Testis (tissue), 3 donors: ENCODE measurements around the gene PAQR9. TPM values are rescaled to one million over a fixed set of nuclear protein-coding genes. Genes with fewer than 3 reads are reported as not detected.
A peak's percentile ranks its signal among the peaks of the same experiment; 100 is the strongest.

Experiments used
- DNase-seq: peaks from one replicate; pipeline ENCODE4 v3.0.0-alpha.2; 2019
- H3K27ac ChIP-seq, 2 donors: fragments of 200-600 bp; sonication (generic); one replicate each; pipeline ENCODE4 v1.5.1; 2019
- H3K27me3 ChIP-seq: fragments of 200-600 bp; sonication (generic); one replicate; pipeline ENCODE4 v1.5.1; 2019
- H3K36me3 ChIP-seq: fragments of 200-600 bp; sonication (generic); one replicate; pipeline ENCODE4 v1.5.1; 2017; ENCODE audit warnings: low read depth; ENCODE audit errors: missing control alignments
- H3K4me1 ChIP-seq: fragments of 200-600 bp; sonication (generic); one replicate; pipeline ENCODE4 v1.5.1; 2019
- H3K4me3 ChIP-seq, 2 donors: fragments of 200-600 bp; sonication (generic); one replicate each; pipeline ENCODE4 v1.5.1; 2017 to 2019
- H3K9me3 ChIP-seq: fragments of 200-600 bp; sonication (generic); one replicate; pipeline ENCODE4 v1.5.1; 2017
- POLR2A ChIP-seq: fragments of 450-650 bp; IDR thresholded peaks from one replicate; pipeline ENCODE4 v1.6.1; 2017; ENCODE audit warnings: antibody characterized with exemption, mild to moderate bottlenecking, moderate library complexity
- WGBS, 2 donors: methylation state at CpG; one replicate each; pipeline ENCODE4 v1.1.5; 2018; 5-methylcytosine and 5-hydroxymethylcytosine counted together
- intact Hi-C: fragments of 100-400 bp; cut with DNase I; formaldehyde crosslinking; loops from one replicate; pipeline ENCODE4 v1.15.1; 2023; ENCODE audit warnings: low total_unique reads
- polyA plus RNA-seq: library from polyadenylated mRNA; stranded (reverse); fragments of 350-450 nt; fragmentation: Illumina TruSeq; extraction: RNeasy Lipid Tissue Mini Kit (QIAGEN cat#74804); gene quantifications from one replicate; pipeline ENCODE4 v1.2.3, GENCODE V29; 2014; ENCODE audit warnings: low read depth, low replicate concordance; ENCODE audit not compliant: insufficient read depth
- total RNA-seq, 2 donors: library from RNA; depleted of rRNA; stranded (reverse); fragments of >200 nt; gene quantifications; one replicate each; pipeline ENCODE4 v1.2.3, GENCODE V29; 2016
- TF ChIP-seq, protein P1 (sequence below), 3 experiments: fragments of 450-650 bp in 2 of 3; fragments of 200-600 bp in 1 of 3; sonication (generic) in 1 of 3; IDR thresholded peaks; one replicate each; pipeline ENCODE4 v1.5.1; 2016 to 2019; ENCODE audit warnings: antibody characterized with exemption in 3 of 3, mild to moderate bottlenecking in 2 of 3, moderate library complexity in 1 of 3

PAQR9 gene
- total and polyA plus RNA-seq, 3 donors from 2014 or later: 16.8 to 35.3 (median 20.7) TPM

DNA sequence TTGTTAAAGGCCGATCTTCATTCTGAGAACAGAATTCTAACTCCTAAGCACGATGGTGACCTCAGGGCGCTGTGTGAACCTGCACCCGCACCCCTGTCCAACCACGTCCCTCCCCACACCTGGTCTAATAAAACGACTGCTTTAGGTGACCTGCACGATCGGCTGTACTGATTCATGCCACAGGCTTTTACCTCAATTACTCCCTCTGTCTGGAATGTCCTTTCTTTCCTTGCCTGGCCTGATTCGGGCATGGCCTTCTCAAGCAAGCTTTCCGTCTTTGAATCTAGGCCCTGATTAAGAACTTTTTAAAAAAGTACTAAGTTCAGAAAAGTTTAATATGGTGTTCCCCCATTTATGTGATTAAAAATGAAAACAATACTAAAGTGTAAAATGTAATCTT lies 37.1 kb upstream of the PAQR9 start:
- peak overlapping the region; percentile 86 to 95 for H3K27ac ChIP-seq
- WGBS, 2 donors: 10 to 12% methylated on average over 10 of the region's 10 CpGs
- intact Hi-C loops: no loop called here
- DNase-seq: peak; percentile 20
- H3K36me3 ChIP-seq: no peaks in the 10 kb centered on the region
- H3K9me3 ChIP-seq: no peaks in the 10 kb centered on the region
- H3K27me3 ChIP-seq: no peaks in the 10 kb centered on the region
- peaks cover 9% of the 10 kb centered on the region for H3K4me1 ChIP-seq
- TF ChIP-seq, protein P1, sequence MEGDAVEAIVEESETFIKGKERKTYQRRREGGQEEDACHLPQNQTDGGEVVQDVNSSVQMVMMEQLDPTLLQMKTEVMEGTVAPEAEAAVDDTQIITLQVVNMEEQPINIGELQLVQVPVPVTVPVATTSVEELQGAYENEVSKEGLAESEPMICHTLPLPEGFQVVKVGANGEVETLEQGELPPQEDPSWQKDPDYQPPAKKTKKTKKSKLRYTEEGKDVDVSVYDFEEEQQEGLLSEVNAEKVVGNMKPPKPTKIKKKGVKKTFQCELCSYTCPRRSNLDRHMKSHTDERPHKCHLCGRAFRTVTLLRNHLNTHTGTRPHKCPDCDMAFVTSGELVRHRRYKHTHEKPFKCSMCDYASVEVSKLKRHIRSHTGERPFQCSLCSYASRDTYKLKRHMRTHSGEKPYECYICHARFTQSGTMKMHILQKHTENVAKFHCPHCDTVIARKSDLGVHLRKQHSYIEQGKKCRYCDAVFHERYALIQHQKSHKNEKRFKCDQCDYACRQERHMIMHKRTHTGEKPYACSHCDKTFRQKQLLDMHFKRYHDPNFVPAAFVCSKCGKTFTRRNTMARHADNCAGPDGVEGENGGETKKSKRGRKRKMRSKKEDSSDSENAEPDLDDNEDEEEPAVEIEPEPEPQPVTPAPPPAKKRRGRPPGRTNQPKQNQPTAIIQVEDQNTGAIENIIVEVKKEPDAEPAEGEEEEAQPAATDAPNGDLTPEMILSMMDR (IDR thresholded peaks at IDR 0.05): no peak
- TF ChIP-seq POLR2A: no peak
- H3K4me3 ChIP-seq: peak overlapping the region; percentile 83 to 94

DNA sequence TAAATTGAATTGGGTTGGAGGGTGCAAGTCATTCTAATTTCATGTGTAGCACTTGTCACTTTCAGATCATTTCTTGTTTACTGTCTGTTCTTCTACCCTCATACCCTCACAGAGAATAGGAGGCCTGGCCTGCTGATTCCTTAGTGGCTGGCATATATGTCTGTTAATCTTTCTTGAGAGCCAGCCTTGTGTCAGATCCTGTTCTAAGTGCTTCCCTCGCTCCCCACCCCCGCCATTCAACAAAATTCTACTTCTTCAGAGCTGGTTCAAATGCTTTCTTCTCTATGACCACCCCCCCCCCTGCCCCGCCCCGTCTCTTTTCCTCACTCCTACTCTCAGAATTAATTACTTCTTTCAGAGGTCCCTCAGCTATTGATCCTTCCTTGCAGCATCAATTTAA lies 36.4 kb upstream of the PAQR9 start:
- no peaks in the 10 kb centered on the region for H3K9me3 ChIP-seq
- peak overlapping the region; percentile 86 to 95 for H3K27ac ChIP-seq
- no peak overlapping the region for H3K4me3 ChIP-seq
- H3K27me3 ChIP-seq: no peaks in the 10 kb centered on the region
- intact Hi-C loops: loop anchor here (10.0 kb wide), 1 partner anchor 405 kb away; the partner anchor contains the start of gene PLS1
- TF ChIP-seq, protein P1 (IDR thresholded peaks at IDR 0.05): no peak
- no peak for TF ChIP-seq POLR2A
- H3K36me3 ChIP-seq: no peaks in the 10 kb centered on the region
- DNase-seq: no peak
- H3K4me1 ChIP-seq: peaks cover 9% of the 10 kb centered on the region
- WGBS, 2 donors: 46 to 49% methylated on average over 4 of the region's 4 CpGs

DNA sequence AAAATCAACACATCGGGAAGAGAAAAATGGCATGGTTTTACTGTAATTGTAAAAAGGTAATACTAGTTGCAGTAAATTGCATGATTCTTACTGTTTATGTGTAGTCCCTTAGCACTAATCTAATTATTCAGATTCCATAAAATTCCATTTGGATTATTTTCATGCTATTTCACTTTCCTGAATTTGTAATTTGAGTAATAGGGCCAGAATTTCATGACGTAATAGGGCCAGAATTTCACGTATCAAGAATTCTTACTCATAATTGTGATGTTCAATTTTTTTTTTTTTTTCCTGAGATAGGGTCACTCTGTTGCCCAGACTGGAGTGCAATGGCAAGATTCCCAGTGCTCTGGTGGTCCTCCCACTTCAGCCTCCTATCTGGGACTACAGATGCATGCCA lies 35.0 kb upstream of the PAQR9 start:
- TF ChIP-seq, protein P1 (IDR thresholded peaks at IDR 0.05): no peak
- TF ChIP-seq POLR2A: no peak
- no peak overlapping the region for H3K4me3 ChIP-seq
- 71 to 90% methylated on average over 3 of the region's 3 CpGs for WGBS, 2 donors
- H3K36me3 ChIP-seq: no peaks in the 10 kb centered on the region
- no peak for DNase-seq
- no peaks in the 10 kb centered on the region for H3K9me3 ChIP-seq
- H3K27ac ChIP-seq: no peak overlapping the region
- H3K4me1 ChIP-seq: peaks cover 9% of the 10 kb centered on the region
- H3K27me3 ChIP-seq: no peaks in the 10 kb centered on the region
- intact Hi-C loops: loop anchor here (10.0 kb wide), 1 partner anchor 404 kb away; the partner anchor contains the start of gene PLS1

DNA sequence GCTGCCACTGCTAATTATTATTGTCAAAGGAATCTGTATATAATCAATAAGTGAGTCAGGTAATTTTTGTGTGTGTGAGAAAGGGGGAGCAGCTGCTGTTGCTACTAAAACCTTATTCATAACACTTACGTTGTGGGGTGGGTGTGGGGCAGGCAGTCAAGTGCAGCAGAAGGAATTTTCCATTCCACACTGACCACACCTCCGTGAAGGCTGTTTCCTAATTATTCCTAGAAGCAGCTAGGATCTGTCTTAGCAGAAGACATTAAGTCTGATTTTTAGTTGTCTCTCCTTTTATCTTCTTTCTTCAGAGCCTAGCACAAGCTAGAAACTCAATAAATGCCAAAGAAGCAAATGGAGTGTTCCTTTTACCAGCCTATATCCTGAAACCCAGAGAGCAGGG lies 33.9 kb upstream of the PAQR9 start:
- Histone ChIP-seq H3K36me3 (no peaks in the 10 kb centered on the region), H3K27ac (no peak overlapping the region), H3K9me3 (no peaks in the 10 kb centered on the region), H3K27me3 (no peaks in the 10 kb centered on the region), H3K4me1 (peaks cover 6% of the 10 kb centered on the region), H3K4me3 (no peak overlapping the region)
- DNase-seq: no peak
- WGBS, 2 donors: 57 to 58% methylated on average over 2 of the region's 2 CpGs
- intact Hi-C loops: loop anchor here (10.0 kb wide), 1 partner anchor 403 kb away; the partner anchor contains the start of gene PLS1
- TF ChIP-seq POLR2A: no peak
- TF ChIP-seq, protein P1 (IDR thresholded peaks at IDR 0.05): no peak

DNA sequence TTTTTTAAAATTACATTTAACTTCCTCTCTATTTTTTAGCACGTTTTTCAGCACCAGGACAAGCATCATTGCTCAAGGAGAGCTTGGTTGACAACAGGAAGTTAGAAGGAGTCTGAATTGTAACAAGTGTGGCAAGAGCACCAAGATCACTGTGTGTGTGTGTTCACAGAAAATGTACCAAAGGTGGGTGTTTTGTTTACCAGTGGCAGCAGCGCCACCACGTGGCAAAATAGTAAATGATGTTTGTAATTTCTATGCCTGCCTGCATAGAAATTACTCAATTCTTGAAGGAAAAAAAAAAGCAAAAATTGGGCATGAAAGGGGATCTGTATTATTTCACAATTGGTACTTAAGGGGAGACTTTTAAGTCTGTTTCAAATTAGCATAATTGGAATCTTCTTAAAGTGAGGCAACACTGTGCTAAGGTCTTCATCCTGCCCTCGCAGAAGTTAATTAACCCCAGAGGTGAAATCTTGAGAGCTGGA lies 30.5 kb upstream of the PAQR9 start:
- Histone ChIP-seq H3K36me3 (no peaks in the 10 kb centered on the region), H3K27ac (no peak overlapping the region), H3K27me3 (no peaks in the 10 kb centered on the region), H3K4me1 (no peaks in the 10 kb centered on the region), H3K4me3 (no peak overlapping the region), H3K9me3 (no peaks in the 10 kb centered on the region)
- 31 to 39% methylated on average over 4 of the region's 4 CpGs for WGBS, 2 donors
- TF ChIP-seq, protein P1 (IDR thresholded peaks at IDR 0.05): peak; percentile 16 to 70 (median 68)
- no peak for TF ChIP-seq POLR2A
- intact Hi-C loops: loop anchor here (10.0 kb wide), 1 partner anchor 399 kb away; the partner anchor contains the start of gene PLS1
- peak; percentile 80 for DNase-seq
